Measurements from ENCODE around the gene CSRNP3. TPM values are rescaled to one million over a fixed set of nuclear protein-coding genes. Genes with fewer than 3 reads are reported as not detected.

CSRNP3 gene
- total RNA-seq, 1 donor from 2014 or later, result 1.6 TPM

GRCh38 chr2:165448406-165448805 lies 21.1 kb upstream of the CSRNP3 start:
- no peak overlapping the region for H3K4me3 ChIP-seq (ENCODE audit: low read depth, low read length)
- DNase-seq (ENCODE audit: low read depth), result no peak
- no peak for TF ChIP-seq CTCF (conservative IDR thresholded peaks at IDR 0.05; ENCODE audit: low read depth, low read length)

GRCh38 chr2:165450156-165450555 lies 19.3 kb upstream of the CSRNP3 start:
- no peak for DNase-seq (ENCODE audit: low read depth)
- no peak overlapping the region for H3K4me3 ChIP-seq (ENCODE audit: low read depth, low read length)
- no peak for TF ChIP-seq CTCF (conservative IDR thresholded peaks at IDR 0.05; ENCODE audit: low read depth, low read length)

GRCh38 chr2:165452327-165452726 lies 17.2 kb upstream of the CSRNP3 start:
- no peak overlapping the region for H3K4me3 ChIP-seq (ENCODE audit: low read depth, low read length)
- no peak for DNase-seq (ENCODE audit: low read depth)
- no peak for TF ChIP-seq CTCF (conservative IDR thresholded peaks at IDR 0.05; ENCODE audit: low read depth, low read length)

GRCh38 chr2:165453561-165454094 lies 15.9 kb upstream of the CSRNP3 start:
- no peak overlapping the region for H3K4me3 ChIP-seq (ENCODE audit: low read depth, low read length)
- DNase-seq (ENCODE audit: low read depth), result no peak
- TF ChIP-seq CTCF (conservative IDR thresholded peaks at IDR 0.05; ENCODE audit: low read depth, low read length), result no peak

DNA sequence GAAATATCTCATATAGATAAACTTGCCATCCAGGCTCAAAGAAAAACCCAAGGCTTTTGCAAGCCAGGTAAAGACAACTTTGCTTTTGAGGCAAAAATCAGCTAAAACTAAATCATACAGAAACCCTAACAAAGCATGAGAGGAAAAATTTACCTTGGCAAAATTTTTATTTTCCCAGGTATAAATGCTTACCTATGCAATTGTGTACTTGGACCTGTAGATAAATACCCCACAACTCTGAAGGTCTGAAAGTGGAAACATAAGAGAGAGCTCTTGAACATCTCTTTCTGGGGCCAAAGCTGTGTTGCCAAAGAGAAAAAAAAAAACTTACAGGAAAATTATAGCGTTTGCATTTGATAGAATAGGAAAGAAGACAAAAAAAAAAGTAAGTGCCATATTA lies 14.6 kb upstream of the CSRNP3 start:
- no peak for DNase-seq (ENCODE audit: low read depth)
- TF ChIP-seq CTCF (conservative IDR thresholded peaks at IDR 0.05; ENCODE audit: low read depth, low read length), result no peak
- H3K4me3 ChIP-seq (ENCODE audit: low read depth, low read length), result no peak overlapping the region

- no peak for TF ChIP-seq CTCF (conservative IDR thresholded peaks at IDR 0.05; ENCODE audit: low read depth, low read length)
- no peak overlapping the region for H3K4me3 ChIP-seq (ENCODE audit: low read depth, low read length)
- no peak for DNase-seq (ENCODE audit: low read depth)
Observed at GRCh38 chr2:165456027-165456426, 13.5 kb upstream of the CSRNP3 start.

DNA sequence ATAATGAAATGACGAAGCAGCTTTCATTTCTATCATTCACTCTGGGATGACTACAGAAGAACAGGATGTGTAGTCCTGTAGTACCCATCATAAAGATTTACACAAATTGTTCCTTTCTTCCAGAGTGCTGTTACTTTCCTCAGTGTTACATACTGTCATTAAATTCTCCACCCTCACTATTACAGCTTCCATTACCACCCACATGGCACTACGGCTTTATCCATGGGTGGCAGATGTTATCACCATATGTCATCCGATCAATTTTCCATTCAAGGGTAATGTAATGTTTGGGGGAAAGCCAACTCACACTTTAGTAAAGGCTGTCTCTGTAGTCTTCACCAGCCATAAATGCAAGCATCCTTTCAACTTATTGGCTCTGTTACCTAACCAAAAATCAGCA lies 7.1 kb upstream of the CSRNP3 start:
- no peak for TF ChIP-seq CTCF (conservative IDR thresholded peaks at IDR 0.05; ENCODE audit: low read depth, low read length)
- no peak overlapping the region for H3K4me3 ChIP-seq (ENCODE audit: low read depth, low read length)
- no peak for DNase-seq (ENCODE audit: low read depth)

Data from epithelial cell of proximal tubule (primary cell).